ENCODE measurements around the gene DIDO1. TPM values are rescaled to one million over a fixed set of nuclear protein-coding genes. Genes with fewer than 3 reads are reported as not detected.

Gene DIDO1
- total and polyA plus RNA-seq, 2 of the 4 experiments (the other 2 are of a cell fraction) = 21.8 to 28.1 TPM

DNA sequence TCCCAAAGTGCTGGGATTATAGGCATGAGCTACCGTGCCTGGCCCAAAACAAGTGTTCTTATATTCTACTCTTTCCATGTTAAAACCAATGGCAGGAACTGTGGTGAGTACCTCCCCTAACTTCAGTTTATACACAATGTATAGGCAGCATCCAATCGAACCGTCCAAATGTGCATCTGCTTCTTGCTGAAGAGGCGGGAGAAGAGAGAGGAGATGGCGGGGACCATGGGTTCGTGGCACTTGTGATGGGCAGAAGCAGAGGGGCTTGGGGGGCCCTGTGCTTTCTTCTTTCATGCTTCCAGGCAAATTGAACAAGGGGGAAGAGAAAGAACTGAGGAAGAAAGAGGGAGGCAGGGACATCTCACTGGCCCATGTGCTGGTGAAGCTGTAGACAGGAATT lies 53.4 kb downstream of the DIDO1 start:
- Histone ChIP-seq H4K5ac (ENCODE audit: low read depth, low read length) (no peak overlapping the region), H2BK20ac (ENCODE audit: low read depth, low read length) (no peak overlapping the region), H3K4me2 (ENCODE audit: low read depth, low read length) (no peak overlapping the region), H3K4me1 (ENCODE audit: control insufficient read depth, insufficient read depth, low read length) (peaks cover 7% of the 10 kb centered on the region; the same call in 1 of the 2 replicates), H3K9me3 (ENCODE audit: control insufficient read depth, insufficient read depth, low read length) (no peaks in the 10 kb centered on the region), H2AK5ac (ENCODE audit: low read depth, low read length) (no peak overlapping the region), H3K14ac (replicated peaks; ENCODE audit: low read depth, low read length) (no peak overlapping the region), H3K56ac (ENCODE audit: extremely low read depth, insufficient read depth, low read length) (no peak overlapping the region), H3K9me1 (ENCODE audit: insufficient read depth, low read length) (no peaks in the 10 kb centered on the region; the same call in 1 of the 2 replicates), H4K8ac (ENCODE audit: low read depth in 2 of 2, low read length in 2 of 2) (no peak overlapping the region), H3K4me3 (ENCODE audit: insufficient read depth, low read depth, low read length) (no peak overlapping the region), H2AFZ (replicated peaks; ENCODE audit: low read length, poor library complexity) (no peak overlapping the region), H4K20me1 (ENCODE audit: insufficient read depth, low read length) (no peaks in the 10 kb centered on the region), H2BK120ac (ENCODE audit: low read depth, low read length) (no peak overlapping the region), H3K27me3 (ENCODE audit: control insufficient read depth, insufficient read depth, low read length) (0 out of 2 replicates have a peak, but pooled peaks cover 2% of the 10 kb centered on the region), H3K36me3 (ENCODE audit: control insufficient read depth, insufficient read depth, low read length) (no peaks in the 10 kb centered on the region), H2AK9ac (replicated peaks; ENCODE audit: low read depth, low read length, poor library complexity) (no peak overlapping the region), H3K79me1 (ENCODE audit: low read depth in 1 of 2, low read length in 2 of 2) (no peaks in the 10 kb centered on the region), H2BK5ac (ENCODE audit: low read depth, low read length, poor library complexity, severe bottlenecking) (no peak overlapping the region), H3K4ac (ENCODE audit: low read depth, low read length) (no peak overlapping the region), H3K27ac (ENCODE audit: insufficient read depth, low read length) (no peak overlapping the region), H4K91ac (ENCODE audit: insufficient read depth, low read depth, low read length) (no peak overlapping the region), H2BK15ac (ENCODE audit: low read depth, low read length) (no peak overlapping the region), H3K23ac (ENCODE audit: low read depth, low read length) (no peak overlapping the region), H3K9ac (ENCODE audit: low read depth, low read length) (no peak overlapping the region), H3K18ac (ENCODE audit: low read depth, low read length) (no peak overlapping the region)
- BruUV-seq (replicated peaks) = no TSS peak
- no CpG with 5 or more reads among the region's 6 CpGs for WGBS, 2 experiments (ENCODE audit: extremely low coverage in 2 of 2, insufficient read length in 1 of 2)
- ATAC-seq (ENCODE audit: low read depth) = no peak
- intact Hi-C loops (cut with micrococcal nuclease) = loop anchor here (1.0 kb wide), 1 partner anchor 136 kb away; no protein-coding TSS in a partner anchor
- CTCF ChIA-PET = interaction anchor here (1.3 kb wide), 1 partner anchor 22 kb away, joined by 3 read pairs; no protein-coding TSS in a partner anchor
- in situ Hi-C loops (cut with MboI; ENCODE audit: low sequenced_read_pairs) = loop anchor here (10.0 kb wide), 1 partner anchor 142 kb away; no protein-coding TSS in a partner anchor
- dilution Hi-C loops (cut with HindIII; ENCODE audit: low sequenced_read_pairs, unreplicated experiment) = no loop called here
- TF ChIP-seq, protein P1, sequence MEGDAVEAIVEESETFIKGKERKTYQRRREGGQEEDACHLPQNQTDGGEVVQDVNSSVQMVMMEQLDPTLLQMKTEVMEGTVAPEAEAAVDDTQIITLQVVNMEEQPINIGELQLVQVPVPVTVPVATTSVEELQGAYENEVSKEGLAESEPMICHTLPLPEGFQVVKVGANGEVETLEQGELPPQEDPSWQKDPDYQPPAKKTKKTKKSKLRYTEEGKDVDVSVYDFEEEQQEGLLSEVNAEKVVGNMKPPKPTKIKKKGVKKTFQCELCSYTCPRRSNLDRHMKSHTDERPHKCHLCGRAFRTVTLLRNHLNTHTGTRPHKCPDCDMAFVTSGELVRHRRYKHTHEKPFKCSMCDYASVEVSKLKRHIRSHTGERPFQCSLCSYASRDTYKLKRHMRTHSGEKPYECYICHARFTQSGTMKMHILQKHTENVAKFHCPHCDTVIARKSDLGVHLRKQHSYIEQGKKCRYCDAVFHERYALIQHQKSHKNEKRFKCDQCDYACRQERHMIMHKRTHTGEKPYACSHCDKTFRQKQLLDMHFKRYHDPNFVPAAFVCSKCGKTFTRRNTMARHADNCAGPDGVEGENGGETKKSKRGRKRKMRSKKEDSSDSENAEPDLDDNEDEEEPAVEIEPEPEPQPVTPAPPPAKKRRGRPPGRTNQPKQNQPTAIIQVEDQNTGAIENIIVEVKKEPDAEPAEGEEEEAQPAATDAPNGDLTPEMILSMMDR (conservative IDR thresholded peaks at IDR 0.05; ENCODE audit: low read depth, low read length) = no peak
- TF ChIP-seq, protein P2, sequence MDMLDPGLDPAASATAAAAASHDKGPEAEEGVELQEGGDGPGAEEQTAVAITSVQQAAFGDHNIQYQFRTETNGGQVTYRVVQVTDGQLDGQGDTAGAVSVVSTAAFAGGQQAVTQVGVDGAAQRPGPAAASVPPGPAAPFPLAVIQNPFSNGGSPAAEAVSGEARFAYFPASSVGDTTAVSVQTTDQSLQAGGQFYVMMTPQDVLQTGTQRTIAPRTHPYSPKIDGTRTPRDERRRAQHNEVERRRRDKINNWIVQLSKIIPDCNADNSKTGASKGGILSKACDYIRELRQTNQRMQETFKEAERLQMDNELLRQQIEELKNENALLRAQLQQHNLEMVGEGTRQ (IDR thresholded peaks at IDR 0.05; ENCODE audit: low read depth, low read length) = no peak
- no peak for TF ChIP-seq SMC3 (IDR thresholded peaks at IDR 0.05; ENCODE audit: low read depth, low read length)
- TF ChIP-seq MXI1 (IDR thresholded peaks at IDR 0.05; ENCODE audit: borderline replicate concordance, low read depth, low read length) = no peak
- no peak for TF ChIP-seq BHLHE40 (IDR thresholded peaks at IDR 0.05; ENCODE audit: low read depth, low read length)
- TF ChIP-seq POLR2A (IDR thresholded peaks at IDR 0.05; ENCODE audit: low read depth, low read length) = no peak
- no peak for TF ChIP-seq FOS (IDR thresholded peaks at IDR 0.05; ENCODE audit: low read depth, low read length)
- no peak for TF ChIP-seq CHD1 (IDR thresholded peaks at IDR 0.05; ENCODE audit: low read depth, low read length)
- TF ChIP-seq RAD21 (IDR thresholded peaks at IDR 0.05; ENCODE audit: low read length) = no peak
- TF ChIP-seq, protein P3, sequence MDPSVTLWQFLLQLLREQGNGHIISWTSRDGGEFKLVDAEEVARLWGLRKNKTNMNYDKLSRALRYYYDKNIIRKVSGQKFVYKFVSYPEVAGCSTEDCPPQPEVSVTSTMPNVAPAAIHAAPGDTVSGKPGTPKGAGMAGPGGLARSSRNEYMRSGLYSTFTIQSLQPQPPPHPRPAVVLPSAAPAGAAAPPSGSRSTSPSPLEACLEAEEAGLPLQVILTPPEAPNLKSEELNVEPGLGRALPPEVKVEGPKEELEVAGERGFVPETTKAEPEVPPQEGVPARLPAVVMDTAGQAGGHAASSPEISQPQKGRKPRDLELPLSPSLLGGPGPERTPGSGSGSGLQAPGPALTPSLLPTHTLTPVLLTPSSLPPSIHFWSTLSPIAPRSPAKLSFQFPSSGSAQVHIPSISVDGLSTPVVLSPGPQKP (IDR thresholded peaks at IDR 0.05; ENCODE audit: borderline replicate concordance, low read depth, low read length) = no peak
- TF ChIP-seq CEBPB (IDR thresholded peaks at IDR 0.05; ENCODE audit: low read depth, low read length) = no peak
- no peak for TF ChIP-seq RCOR1 (IDR thresholded peaks at IDR 0.05; ENCODE audit: insufficient replicate concordance, low read length)
- TF ChIP-seq NFE2L2 (IDR thresholded peaks at IDR 0.05; ENCODE audit: low read depth, low read length) = no peak
- no peak for TF ChIP-seq MAFK (IDR thresholded peaks at IDR 0.05; ENCODE audit: low read depth, low read length)
- no peak for TF ChIP-seq RFX5 (IDR thresholded peaks at IDR 0.05; ENCODE audit: low read depth, low read length)
- no peak for TF ChIP-seq MAZ (IDR thresholded peaks at IDR 0.05; ENCODE audit: borderline replicate concordance, low read depth, low read length)
- no peak for DNase-seq
- POLR2A ChIA-PET (ENCODE audit: unreplicated experiment) = no interaction called here

All from IMR-90 (cell line).